HG03135 (cell line): ENCODE results near the gene NUDT17.

ENCODE experiments used
- ATAC-seq: cut with Tn5 transposase; IDR thresholded peaks from one replicate; pipeline ENCODE4 v1.9.1; 2021; ENCODE audit warnings: mild to moderate bottlenecking, moderate library complexity; ENCODE audit not compliant: unreplicated experiment

NUDT17 gene

DNA sequence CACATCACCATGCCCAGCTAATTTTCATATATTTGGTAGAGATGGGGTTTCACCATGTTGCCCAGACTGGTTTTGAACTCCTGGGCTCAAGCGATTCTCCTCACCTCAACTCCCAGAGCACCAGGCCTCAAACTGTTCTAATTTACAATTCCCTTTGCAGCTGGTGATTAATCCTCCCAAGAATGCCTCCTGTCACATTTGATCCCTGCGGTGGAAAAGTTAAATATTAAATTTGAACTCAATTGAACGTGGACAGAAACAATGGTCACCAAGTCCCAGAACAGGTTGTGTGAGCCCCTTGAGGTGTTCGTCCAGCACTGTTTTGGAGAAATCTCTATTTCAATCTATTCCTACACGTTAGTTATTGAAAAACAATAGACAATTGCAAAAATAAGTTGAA lies 42.2 kb downstream of the NUDT17 start:
- ATAC-seq, result no peak

DNA sequence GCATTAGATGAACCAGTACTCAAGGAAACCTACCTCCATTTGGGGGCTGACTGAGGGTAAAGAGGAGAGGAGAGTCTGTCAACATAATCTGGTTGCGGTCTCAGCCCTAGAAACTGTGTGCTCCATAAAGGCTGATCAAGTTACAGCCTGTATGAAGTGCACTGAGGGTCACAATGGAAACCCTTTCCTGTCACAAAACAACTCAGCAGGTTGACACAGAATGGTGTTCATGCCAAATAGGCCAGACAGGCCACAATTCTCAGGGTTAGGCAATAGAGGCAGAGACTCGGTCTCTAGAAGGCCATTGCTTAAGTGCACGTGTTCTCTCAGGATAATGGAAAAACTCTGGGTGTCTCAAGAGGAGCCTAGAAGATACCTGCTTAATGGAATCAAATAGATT lies 44.3 kb downstream of the NUDT17 start:
- no peak for ATAC-seq

DNA sequence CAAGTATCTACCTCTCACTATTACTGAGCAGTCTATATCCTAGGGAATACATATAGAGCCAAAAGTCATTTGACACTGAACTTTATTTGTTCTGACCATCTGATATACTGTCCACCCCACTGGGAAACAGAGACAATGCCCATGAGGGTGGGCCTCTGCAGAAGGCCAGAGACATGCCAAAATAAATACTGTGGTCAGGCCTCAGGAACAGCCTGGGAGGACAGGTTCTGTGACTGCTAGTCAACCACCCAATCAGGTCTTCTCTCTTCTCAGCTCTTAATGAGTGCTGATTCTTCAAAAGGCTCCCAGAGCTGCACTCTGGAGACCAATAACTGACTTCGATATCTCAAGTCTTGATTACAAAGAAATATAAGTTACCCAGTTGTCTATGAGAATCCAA lies 45.7 kb downstream of the NUDT17 start:
- ATAC-seq, result no peak

DNA sequence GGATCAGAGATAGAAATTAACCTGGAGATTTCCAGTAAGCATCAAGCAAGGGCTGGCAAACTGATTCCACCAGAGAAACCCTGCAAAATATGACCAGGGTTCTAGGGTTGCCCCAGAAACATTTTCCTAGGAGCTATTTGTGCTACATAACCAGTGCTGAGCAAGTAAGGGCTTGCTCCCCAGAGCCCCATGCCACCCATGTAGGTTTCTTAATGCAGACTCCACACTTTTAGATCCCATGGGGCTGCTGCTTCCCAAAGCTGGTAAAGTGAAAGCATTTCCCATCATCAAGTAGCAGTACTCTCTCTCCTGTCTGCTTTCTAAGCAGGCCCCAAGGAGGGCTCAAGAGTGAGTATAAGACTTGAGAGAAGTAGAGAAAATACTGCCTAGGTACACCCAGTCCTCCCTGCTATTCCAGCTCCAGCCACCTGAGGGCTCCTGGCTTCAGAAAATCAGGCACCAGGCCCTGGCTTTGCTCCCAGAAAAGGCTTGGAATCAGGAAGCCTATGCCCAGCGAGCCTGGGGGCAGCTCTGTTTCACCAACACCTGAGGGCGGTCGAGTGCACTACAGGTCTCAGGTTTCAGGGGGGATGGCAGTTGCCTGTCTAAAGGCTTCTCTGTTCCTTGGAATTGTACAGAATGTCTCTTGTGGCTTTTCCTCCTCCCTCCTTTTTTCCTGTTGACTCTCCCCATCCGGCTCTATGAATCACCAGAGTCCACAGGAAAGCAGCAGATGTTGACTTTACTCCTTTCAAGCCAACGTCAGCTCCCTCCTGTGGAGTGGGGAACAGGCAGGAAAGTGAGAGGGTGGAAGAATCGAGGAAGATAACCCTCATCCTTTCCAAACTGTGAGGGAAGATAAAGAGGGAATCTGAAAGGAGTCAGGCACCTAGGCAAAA lies 46.4 kb downstream of the NUDT17 start:
- no peak for ATAC-seq

DNA sequence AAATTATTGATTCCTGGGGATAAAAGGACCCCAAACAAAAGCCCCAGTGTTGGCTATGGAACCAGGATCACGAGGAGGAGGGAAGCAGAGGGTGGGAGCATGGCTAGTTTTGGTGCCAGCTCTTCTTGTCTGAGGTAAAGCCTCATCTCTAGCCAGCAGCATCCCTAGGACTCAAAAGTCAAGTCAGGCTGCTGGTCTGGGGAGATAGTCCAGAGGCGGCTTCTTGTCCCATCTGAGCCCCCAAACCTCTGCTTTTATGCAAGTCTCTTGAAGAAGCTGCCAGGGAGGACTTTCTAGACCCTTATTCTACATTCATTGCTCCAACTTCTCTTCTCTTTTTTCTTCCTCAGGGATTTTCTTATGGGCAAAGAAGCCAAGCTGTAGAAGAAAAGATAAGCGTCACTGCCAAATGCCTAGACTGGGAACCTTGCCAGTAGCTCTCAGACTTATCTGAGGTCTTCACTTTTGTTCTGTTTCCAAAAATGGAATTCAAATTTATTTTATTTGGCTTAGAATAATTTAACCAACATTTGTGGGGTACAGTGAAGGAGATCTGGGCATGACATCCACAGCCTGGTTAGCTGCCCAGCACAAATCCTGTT lies 47.2 kb downstream of the NUDT17 start:
- ATAC-seq, result no peak

DNA sequence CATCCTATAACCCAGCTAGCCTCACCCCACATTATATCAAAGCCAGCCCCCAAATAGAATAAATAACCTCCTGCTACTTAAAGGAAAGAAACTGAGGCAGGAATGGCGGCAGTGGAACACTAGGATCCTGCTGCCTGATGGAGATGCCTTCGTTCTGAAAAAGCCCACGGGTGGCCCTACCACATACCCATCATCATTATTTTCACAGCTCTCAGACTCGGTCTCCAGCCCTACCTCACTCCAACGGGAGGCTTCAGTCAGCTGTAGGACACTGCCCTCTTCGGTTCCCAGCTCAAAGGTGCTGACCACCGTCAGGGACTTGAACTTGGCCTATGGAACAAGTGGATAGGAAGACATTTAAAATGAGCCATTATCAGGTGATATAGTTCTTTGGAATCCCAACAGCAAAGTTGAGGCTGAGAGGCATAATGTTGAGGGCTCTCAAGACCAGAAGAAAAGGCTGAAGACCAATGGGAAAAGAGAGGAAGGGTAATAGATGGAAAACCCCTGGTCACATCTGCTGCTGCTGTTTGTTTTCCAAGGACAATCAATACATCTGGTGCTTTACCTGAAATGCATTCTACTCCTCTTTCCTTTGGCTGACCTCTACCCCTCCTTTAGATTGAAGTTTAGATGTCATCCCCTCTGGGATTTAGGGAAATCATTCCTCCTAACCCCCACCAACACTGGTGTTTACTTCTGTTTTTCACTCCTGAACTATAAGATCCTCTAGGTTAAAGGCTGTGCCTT lies 48.1 kb downstream of the NUDT17 start:
- no peak for ATAC-seq

DNA sequence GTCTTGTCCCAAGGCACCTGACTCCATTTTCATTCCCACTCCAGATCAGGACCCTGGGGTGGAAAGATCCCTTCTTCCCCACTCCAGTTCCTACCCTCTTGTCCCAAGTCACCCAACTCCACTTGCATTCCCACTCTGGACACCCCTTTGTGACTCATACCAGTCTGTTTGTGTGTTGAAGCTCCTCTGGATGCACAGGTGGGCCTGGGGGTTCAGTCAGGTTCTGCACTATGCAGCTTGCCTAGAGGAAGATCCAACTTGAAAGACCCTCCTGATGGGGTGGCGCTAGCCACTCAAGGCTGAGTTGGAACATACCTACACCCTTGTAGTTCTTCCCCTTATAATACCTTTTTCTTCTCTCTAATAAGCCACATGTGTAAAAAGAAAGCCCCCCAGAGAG lies 50.0 kb downstream of the NUDT17 start:
- ATAC-seq, result no peak

DNA sequence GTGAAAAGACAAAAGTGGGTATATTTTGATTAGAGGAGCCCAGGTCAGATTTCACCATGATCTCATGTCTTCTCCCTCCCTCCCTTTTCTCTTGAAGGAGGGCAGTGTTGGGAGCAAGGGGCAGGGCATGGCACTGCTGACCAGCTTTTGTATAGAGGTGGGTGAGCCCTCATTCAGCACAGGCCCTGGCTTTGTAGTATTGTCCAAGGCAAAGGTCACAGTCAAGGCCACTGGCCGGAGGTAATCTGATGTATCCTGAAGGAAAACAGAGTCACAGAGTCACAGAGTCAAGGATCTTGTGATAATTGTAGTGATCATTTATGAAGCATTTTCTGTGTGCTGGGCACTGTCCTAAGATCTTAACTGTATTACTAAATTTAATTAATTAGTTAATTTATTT lies 52.5 kb downstream of the NUDT17 start:
- ATAC-seq, result no peak
